HG03432 (cell line): ENCODE measurements around the gene MAP2.
"Not testable (repeated sequence)": the region's sequence is repeated elsewhere in the genome, so short reads cannot be mapped to it uniquely, and the experiment has no call there.

Experiments
- ATAC-seq: cut with Tn5 transposase; IDR thresholded peaks from one replicate; pipeline ENCODE4 v1.9.1; 2021; ENCODE audit warnings: mild to moderate bottlenecking, moderate library complexity; ENCODE audit not compliant: unreplicated experiment

The MAP2 gene

GRCh38 chr2:209579230-209579749 is 155.4 kb downstream of the MAP2 start:
- ATAC-seq, result no peak

- no peak for ATAC-seq
Observed at GRCh38 chr2:209581040-209581439, 157.2 kb downstream of the MAP2 start.

GRCh38 chr2:209582281-209582680 is 158.4 kb downstream of the MAP2 start:
- no peak for ATAC-seq

DNA sequence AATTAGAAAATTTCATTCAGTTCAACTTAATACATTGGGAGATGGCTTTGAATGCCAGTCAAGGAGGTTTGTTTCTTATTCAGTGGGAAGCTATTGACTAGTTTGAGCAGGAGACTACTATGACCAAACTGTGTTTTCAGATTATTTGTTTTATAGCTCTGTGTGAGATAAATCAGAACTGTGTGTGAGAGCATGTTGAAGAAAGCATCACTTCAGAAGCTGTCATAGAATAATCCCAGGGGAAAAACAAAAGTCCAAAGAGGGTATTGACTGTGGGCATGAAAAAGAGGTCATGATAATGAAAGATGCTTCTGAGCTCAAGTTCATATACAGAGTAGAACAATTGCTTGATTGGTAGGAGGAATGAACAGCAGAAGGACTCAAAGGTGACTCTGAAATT is 160.6 kb downstream of the MAP2 start:
- no peak for ATAC-seq

DNA sequence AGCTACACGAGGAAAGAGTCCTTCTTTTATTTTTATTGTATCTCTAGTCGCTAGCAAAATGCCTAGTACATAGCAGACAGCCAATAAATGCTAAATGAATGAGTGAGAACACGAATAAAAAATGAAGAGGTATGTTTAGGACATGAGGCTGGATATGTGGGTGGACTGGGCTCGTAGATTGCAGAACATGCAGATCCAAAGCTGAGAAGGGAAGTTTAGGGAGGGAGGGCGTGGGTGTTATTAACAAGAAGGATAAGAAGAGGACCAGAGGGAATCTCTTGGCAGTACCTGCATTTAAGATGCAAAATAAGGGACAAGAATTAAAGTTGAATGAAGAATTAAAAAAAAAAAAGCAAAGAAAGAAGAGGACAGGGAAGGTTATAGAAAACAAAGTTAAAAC is 161.1 kb downstream of the MAP2 start:
- ATAC-seq, result no peak

DNA sequence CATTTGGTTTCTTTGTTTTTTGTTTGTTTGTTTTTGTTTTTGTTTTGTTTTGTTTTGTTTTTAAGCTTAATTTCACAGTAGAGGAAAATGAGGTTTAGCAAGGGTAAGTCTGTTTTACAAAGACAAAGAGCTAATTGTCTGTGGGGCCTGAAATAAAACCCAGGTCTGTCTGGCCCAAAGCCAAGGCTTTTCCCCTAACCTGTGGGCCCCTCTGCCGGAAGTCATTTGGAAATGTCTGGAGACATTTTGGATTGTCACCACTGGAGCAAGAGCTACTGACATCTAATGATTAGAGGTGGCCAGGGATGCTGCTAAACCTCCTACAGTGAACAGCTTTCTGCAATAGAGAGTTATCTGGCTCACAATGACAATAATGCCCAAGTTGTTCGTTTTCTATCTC is 167.2 kb downstream of the MAP2 start:
- no peak for ATAC-seq

- no peak for ATAC-seq
Observed at GRCh38 chr2:209592106-209592505, 168.3 kb downstream of the MAP2 start.

GRCh38 chr2:209593930-209594329 is 170.1 kb downstream of the MAP2 start:
- ATAC-seq, result no peak

DNA sequence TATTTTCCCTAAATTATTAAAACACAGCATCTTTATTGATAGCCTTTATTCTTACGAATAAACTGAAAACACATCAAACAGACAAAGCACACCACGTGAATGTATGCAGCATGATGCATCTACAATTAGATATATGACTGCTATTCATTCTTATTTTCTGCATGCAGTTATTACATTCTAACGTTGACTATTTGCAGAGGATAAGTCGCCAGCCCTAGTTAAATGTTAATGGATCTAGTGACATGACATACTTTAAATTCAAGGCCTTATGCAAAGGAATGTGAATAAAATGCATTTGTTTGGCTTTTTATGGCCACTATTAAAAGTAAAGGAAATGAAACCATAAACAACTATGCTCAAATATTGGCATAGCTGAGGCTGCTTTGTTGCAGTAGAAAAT is 172.4 kb downstream of the MAP2 start:
- no peak for ATAC-seq

- not testable (repeated sequence) for ATAC-seq
Observed at GRCh38 chr2:209598227-209598626, 174.4 kb downstream of the MAP2 start.

DNA sequence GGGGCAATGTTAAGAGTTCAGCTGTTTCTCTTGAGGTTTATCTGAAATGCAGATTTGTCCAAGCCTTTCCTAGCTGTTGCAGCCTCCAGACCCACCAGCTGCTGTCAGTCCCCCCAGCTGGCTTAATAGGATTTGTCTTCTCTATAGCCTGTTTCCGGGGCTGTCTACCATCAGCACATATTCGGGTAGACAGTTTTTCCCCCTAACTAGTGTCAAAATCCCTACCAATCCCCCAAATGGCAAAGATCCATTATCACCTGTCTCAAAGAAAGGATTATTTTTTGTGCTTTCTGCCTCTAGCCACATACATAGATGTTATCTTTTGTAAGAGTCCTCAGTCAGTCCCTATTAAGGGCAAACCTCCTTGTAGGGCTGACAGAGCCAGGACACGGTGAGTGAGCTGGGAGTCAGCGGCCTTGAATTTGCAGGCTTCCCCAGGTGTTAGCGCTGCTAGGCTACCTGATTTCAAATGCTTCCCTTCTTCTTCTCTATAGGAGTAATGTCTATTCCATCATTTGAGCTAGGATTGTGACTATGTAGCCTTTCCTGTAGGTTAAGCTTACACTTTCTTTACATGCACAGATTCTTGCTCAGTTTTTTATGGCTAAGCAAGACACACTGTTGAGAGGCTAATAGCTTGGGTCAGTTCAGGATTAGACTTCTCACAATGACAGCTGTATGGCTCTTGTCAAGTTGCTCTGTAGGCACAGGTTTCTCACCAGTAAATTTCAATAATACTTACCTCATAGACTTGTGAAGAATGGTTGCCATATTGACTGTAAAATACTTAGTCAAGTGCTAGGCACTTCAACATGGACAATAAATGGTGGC is 176.7 kb downstream of the MAP2 start:
- ATAC-seq, result no peak

DNA sequence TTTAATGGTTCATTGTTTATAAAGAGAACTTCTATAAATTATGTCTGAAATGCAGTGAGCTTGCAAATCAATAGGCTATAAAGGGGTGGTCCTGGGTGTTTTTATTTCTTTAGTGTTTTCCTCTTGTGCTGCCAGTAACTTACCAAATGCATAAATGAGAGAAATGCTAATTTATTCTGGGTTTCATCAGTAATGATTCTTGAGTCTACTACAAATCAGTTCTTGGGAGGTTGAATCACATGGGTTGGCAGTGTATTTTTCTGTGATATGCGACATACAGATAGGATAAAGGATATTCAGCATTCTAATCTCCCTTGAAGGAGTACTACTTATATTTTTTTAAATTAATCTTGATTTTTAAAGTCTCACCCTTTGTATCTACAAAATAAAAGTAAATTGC is 177.7 kb downstream of the MAP2 start:
- no peak for ATAC-seq

DNA sequence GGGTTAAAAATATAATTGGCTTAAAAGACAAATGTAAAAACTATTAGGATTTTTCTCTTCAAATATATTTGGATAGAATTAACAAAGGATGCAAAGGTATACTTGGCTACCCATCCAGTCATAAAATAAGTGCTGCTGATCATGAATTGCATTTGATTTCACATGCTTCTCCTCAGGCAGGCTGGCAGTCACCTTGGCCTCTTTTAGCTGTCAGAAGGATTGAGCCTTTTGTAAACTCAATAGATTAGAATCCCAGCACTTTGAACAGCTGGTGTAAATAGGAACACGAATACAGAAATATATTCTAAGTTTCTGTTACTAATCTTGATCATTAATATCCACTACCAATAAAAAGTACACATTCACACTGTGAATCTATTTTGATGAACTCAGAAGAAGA is 178.4 kb downstream of the MAP2 start:
- no peak for ATAC-seq

DNA sequence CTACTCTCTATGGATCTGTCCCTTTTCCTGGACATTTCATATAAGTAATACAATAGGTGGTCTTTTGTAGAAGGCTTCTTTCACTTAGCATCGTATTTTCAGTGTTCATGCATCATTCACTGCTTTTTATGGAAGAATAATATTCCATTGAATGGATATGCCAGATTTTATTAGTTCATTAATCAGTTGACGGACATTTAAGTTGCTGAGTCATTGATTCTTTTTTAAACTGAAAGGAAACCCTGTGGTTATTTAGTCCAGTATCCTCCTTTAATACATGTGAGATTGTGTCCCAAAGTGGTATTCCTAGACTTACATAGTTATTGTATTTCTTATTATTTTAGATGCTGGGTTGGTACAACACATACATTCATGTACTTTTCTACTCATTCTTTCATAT is 185.7 kb downstream of the MAP2 start:
- ATAC-seq, result no peak

GRCh38 chr2:209610631-209611030 is 186.8 kb downstream of the MAP2 start:
- no peak for ATAC-seq

- ATAC-seq, result no peak
Observed at GRCh38 chr2:209613649-209614305, 189.9 kb downstream of the MAP2 start.

GRCh38 chr2:209614690-209615369 is 191.0 kb downstream of the MAP2 start:
- no peak for ATAC-seq

DNA sequence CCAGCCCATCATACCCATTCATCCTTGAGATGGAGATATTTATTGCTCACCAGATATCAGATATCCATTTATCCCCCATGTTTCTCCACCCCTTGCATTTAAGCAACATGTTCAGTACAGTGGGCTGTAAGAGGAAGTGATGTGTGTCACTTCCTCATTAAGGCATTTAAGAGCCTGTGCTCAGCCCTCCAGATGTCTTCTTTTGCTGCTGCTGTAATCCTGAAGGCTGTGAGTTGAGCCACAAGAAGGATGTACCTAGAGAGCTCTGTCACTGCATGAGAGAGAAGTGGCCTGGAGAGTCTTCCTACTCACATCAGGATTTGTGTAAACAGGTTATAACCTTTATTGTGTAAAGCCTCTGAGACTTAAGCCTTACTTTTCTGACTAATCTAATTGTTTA is 195.9 kb downstream of the MAP2 start:
- ATAC-seq, result peak; percentile 79

DNA sequence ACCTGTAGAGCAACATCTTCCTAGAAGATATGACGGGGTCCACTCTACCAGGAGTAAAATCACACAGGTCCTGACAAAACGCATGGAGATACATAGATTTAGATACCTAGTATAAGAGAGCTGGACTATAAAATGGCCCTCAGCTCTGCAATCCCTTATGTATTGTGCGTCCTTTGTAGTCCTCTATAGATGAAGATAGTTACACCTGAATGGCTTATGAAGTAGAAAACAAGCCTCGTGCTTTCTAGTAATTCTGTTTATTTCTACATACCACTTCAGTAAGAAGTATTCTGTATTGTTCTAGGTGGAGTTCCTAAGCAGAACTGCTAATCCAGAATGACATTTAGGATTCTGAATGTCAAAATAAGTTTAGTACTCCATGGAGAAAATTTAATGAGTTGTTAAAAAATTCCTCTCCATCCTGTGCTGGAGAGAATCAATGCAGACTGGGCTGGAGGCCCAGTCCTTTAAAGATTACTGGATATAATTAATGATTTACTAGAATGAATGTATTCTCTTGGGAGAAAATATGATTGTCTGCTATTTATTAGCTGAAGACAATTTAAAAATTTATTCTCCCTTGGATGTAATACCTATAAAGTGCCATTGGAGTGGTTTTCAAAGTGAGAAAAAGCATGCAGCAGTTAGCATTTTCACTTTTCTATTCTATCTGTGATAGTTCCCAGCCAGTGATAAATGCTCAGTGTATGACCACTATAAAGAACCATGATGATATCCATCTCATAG is 200.5 kb downstream of the MAP2 start:
- no peak for ATAC-seq

DNA sequence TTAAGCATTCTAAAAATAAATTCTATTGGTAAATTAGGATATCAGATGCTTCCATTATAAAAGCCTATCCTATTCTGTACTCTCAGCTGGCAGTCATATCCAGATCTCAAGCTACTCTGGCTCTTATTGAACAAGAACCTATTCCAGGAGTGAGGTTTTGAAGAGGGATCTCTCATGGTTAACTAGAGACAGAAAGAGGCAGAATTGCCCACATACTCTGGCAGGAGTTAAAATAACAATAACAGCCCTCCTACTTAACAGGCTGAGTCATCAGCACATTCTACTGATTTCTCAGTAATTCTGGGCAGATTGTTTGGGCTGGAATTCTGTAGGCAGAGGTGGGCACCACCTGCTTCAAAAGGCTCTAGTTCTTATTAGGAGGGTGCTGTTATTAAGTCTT is 205.8 kb downstream of the MAP2 start:
- no peak for ATAC-seq

- no peak for ATAC-seq
Observed at GRCh38 chr2:209633911-209634310, 210.1 kb downstream of the MAP2 start.
